ENCODE measurements around the gene C3orf20.
"Not testable (repeated sequence)": the region's sequence is repeated elsewhere in the genome, so short reads cannot be mapped to it uniquely, and the experiment has no call there.

C3orf20 gene

DNA sequence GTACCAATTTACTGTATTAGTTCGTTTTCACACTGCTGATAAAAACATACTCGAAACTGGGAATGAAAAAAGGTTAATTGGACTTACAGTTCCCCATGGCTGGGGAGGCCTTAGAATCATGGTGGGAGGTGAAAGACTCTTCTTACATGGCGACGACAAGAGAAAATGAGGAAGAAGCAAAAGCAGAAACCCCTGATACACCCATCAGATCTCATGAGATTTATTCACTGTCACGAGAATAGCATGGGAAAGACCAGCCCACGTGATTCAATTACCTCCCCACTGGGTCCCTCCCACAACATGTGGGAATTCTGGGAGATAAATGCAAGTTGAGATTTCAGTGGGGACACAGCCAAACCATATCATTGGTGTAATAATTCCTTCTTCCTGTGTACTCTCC is 69.6 kb downstream of the C3orf20 start:
- 94% methylated on average over 3 of the region's 6 CpGs for WGBS (ENCODE audit: insufficient coverage)
- Histone ChIP-seq H3K9me3 (ENCODE audit: control extremely low read depth in 1 of 5, control insufficient read depth in 4 of 5, insufficient read depth in 2 of 5, low read depth in 1 of 5, low read length in 4 of 5) (peaks cover 0 to 11% (median 2%) of the 10 kb centered on the region in 5 experiments), H3K27me3 (replicated peaks in 2 of 5; ENCODE audit: control insufficient read depth in 4 of 5, insufficient read depth in 5 of 5, low read length in 4 of 5) (no peaks in the 10 kb centered on the region), H3K36me3 (ENCODE audit: control insufficient read depth in 4 of 4, insufficient read depth in 4 of 4, low read length in 3 of 4) (no peaks in the 10 kb centered on the region), H3K4me3 (ENCODE audit: control insufficient read depth in 1 of 7, extremely low read depth in 1 of 7, insufficient read depth in 4 of 7, low read depth in 2 of 7, low read length in 6 of 7) (no peak overlapping the region), H3K4me1 (ENCODE audit: control extremely low read depth in 1 of 4, control insufficient read depth in 4 of 4, insufficient read depth in 4 of 4, low read length in 3 of 4) (no peaks in the 10 kb centered on the region), H3K27ac (ENCODE audit: insufficient read depth in 1 of 2, low read depth in 1 of 2, low read length in 2 of 2, poor library complexity in 1 of 2, severe bottlenecking in 2 of 2) (no peak overlapping the region)
- DNase-seq = no peak
- ChIA-PET CTCF (no interaction called here), POLR2A (no interaction called here)

DNA sequence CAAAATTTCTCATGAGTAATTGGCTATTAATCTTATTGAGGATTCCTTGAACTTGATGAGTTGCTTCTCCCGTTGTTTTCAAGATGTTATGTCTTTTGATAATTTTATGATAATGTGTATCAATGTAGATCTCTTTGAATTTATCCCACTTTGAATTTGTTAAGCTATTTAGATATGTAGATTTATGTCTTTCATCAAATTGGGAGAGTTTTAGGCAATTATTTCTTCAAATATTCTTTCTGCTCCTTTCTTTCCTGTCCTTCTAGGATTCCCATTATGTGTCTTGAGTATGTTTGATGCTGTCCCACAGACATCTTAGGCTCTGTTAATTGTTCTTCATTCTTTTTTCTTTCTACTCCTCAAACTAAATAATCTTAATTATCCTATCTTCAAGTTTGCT is 75.7 kb downstream of the C3orf20 start:
- DNase-seq = peak in 2 of 3 donors; percentile 9 to 16
- H3K4me1 ChIP-seq (ENCODE audit: control extremely low read depth in 1 of 4, control insufficient read depth in 4 of 4, insufficient read depth in 4 of 4, low read length in 3 of 4) = no peaks in the 10 kb centered on the region
- H3K27ac ChIP-seq (ENCODE audit: insufficient read depth in 1 of 2, low read depth in 1 of 2, low read length in 2 of 2, poor library complexity in 1 of 2, severe bottlenecking in 2 of 2) = no peak overlapping the region
- ChIA-PET CTCF (interaction anchor here (1.3 to 2.1 kb wide), 3 partner anchors 10 to 31 kb away, joined by 3 to 13 read pairs (median 4); no protein-coding TSS in a partner anchor), POLR2A (no interaction called here)
- H3K4me3 ChIP-seq (ENCODE audit: control insufficient read depth in 1 of 7, extremely low read depth in 1 of 7, insufficient read depth in 4 of 7, low read depth in 2 of 7, low read length in 6 of 7) = no peak overlapping the region
- no peaks in the 10 kb centered on the region for H3K36me3 ChIP-seq (ENCODE audit: control insufficient read depth in 4 of 4, insufficient read depth in 4 of 4, low read length in 3 of 4)
- H3K27me3 ChIP-seq (replicated peaks in 2 of 5; ENCODE audit: control insufficient read depth in 4 of 5, insufficient read depth in 5 of 5, low read length in 4 of 5) = no peaks in the 10 kb centered on the region
- peaks cover 0 to 11% (median 4%) of the 10 kb centered on the region in 5 experiments for H3K9me3 ChIP-seq (ENCODE audit: control extremely low read depth in 1 of 5, control insufficient read depth in 4 of 5, insufficient read depth in 2 of 5, low read depth in 1 of 5, low read length in 4 of 5)
- WGBS (ENCODE audit: insufficient coverage) = no CpG with 5 or more reads among the region's 1 CpG

DNA sequence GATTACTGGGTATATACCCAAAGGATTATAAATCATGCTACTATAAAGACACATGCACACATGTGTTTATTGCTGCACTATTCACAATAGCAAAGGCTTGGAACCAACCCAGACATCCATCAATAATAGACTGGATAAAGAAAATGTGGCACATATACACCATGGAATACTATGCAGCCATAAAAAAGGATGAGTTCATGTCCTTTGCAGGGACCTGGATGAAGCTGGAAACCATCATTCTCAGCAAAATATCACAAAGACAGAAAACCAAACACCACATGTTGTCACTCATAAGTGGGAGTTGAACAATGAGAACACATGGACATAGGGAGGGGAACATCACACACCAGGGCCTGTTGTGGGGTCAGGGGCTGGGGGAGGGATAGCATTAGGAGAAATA is 78.0 kb downstream of the C3orf20 start:
- POLR2A ChIA-PET; H3K4me3 ChIP-seq (ENCODE audit: control insufficient read depth in 1 of 7, extremely low read depth in 1 of 7, insufficient read depth in 4 of 7, low read depth in 2 of 7, low read length in 6 of 7); H3K4me1 ChIP-seq (ENCODE audit: control extremely low read depth in 1 of 4, control insufficient read depth in 4 of 4, insufficient read depth in 4 of 4, low read length in 3 of 4); DNase-seq; CTCF ChIA-PET; H3K27me3 ChIP-seq (replicated peaks in 2 of 5; ENCODE audit: control insufficient read depth in 4 of 5, insufficient read depth in 5 of 5, low read length in 4 of 5); H3K36me3 ChIP-seq (ENCODE audit: control insufficient read depth in 4 of 4, insufficient read depth in 4 of 4, low read length in 3 of 4); H3K27ac ChIP-seq (ENCODE audit: insufficient read depth in 1 of 2, low read depth in 1 of 2, low read length in 2 of 2, poor library complexity in 1 of 2, severe bottlenecking in 2 of 2): not testable (repeated sequence)
- peaks cover 0 to 11% (median 4%) of the 10 kb centered on the region in 5 experiments for H3K9me3 ChIP-seq (ENCODE audit: control extremely low read depth in 1 of 5, control insufficient read depth in 4 of 5, insufficient read depth in 2 of 5, low read depth in 1 of 5, low read length in 4 of 5)

DNA sequence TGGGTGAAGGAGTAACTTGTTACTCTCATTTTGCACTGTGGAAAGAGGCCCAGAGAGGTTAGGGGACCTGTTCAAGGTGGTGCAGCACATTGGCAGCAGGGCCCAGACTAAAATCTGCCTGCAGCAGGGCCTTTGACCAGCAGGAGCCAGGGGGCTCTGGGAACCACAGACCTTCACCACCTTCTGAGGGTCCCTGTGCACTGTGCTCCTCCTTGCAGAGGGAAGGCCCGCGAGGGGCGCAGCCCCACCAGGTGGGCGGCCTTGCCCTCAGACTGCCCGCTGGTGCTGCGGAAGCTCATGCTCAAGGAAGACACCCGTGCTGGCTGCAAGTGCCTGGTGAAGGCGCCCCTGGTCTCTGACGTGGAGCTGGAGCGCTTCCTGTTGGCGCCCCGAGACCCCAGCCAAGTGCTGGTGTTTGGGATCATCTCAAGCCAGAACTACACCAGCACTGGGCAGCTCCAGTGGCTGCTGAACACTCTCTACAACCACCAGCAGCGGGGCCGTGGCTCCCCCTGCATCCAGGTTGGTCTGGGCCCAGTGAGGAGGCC is 82.3 kb downstream of the C3orf20 start:
- 99% methylated on average over 14 of the region's 14 CpGs for WGBS (ENCODE audit: insufficient coverage)
- DNase-seq = no peak
- H3K4me1 ChIP-seq (ENCODE audit: control extremely low read depth in 1 of 4, control insufficient read depth in 4 of 4, insufficient read depth in 4 of 4, low read length in 3 of 4) = peaks cover 0 to 21% (median 15%) of the 10 kb centered on the region in 4 experiments
- H3K27me3 ChIP-seq (replicated peaks in 2 of 5; ENCODE audit: control insufficient read depth in 4 of 5, insufficient read depth in 5 of 5, low read length in 4 of 5) = no peaks in the 10 kb centered on the region
- CTCF ChIA-PET = interaction anchor here (1.1 kb wide), 1 partner anchor 77 kb away, joined by 3 read pairs; no protein-coding TSS in a partner anchor
- no peak overlapping the region for H3K27ac ChIP-seq (ENCODE audit: insufficient read depth in 1 of 2, low read depth in 1 of 2, low read length in 2 of 2, poor library complexity in 1 of 2, severe bottlenecking in 2 of 2)
- H3K36me3 ChIP-seq (ENCODE audit: control insufficient read depth in 4 of 4, insufficient read depth in 4 of 4, low read length in 3 of 4) = no peaks in the 10 kb centered on the region
- H3K4me3 ChIP-seq (ENCODE audit: control insufficient read depth in 1 of 7, extremely low read depth in 1 of 7, insufficient read depth in 4 of 7, low read depth in 2 of 7, low read length in 6 of 7) = no peak overlapping the region
- POLR2A ChIA-PET = no interaction called here
- H3K9me3 ChIP-seq (ENCODE audit: control extremely low read depth in 1 of 5, control insufficient read depth in 4 of 5, insufficient read depth in 2 of 5, low read depth in 1 of 5, low read length in 4 of 5) = no peaks in the 10 kb centered on the region

DNA sequence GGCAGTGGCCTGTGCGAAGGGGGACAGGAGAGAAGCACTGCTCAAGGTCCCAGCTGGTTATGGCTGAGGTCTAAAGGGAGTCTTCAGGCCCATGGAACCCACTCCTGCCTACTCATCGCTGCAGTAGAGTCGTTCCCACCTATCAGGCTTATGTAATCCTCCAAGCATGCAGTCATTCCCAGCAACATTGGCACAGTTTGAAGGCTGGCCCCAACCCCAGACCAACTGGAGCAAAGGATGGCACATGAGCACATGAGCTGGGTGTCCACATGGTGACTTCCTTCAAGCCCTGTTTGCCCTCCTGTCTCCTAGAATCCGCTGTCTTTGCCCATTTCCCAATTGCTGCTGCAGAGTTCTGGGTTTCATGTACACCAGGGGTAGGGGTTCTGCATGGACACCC is 83.4 kb downstream of the C3orf20 start:
- no peak overlapping the region for H3K27ac ChIP-seq (ENCODE audit: insufficient read depth in 1 of 2, low read depth in 1 of 2, low read length in 2 of 2, poor library complexity in 1 of 2, severe bottlenecking in 2 of 2)
- peaks cover 0 to 23% (median 16%) of the 10 kb centered on the region in 4 experiments for H3K4me1 ChIP-seq (ENCODE audit: control extremely low read depth in 1 of 4, control insufficient read depth in 4 of 4, insufficient read depth in 4 of 4, low read length in 3 of 4)
- H3K27me3 ChIP-seq (replicated peaks in 2 of 5; ENCODE audit: control insufficient read depth in 4 of 5, insufficient read depth in 5 of 5, low read length in 4 of 5) = no peaks in the 10 kb centered on the region
- H3K4me3 ChIP-seq (ENCODE audit: control insufficient read depth in 1 of 7, extremely low read depth in 1 of 7, insufficient read depth in 4 of 7, low read depth in 2 of 7, low read length in 6 of 7) = no peak overlapping the region
- H3K36me3 ChIP-seq (ENCODE audit: control insufficient read depth in 4 of 4, insufficient read depth in 4 of 4, low read length in 3 of 4) = no peaks in the 10 kb centered on the region
- WGBS (ENCODE audit: insufficient coverage) = 100% methylated on average over 3 of the region's 4 CpGs
- POLR2A ChIA-PET = no interaction called here
- CTCF ChIA-PET = interaction anchor here (0.9 to 1.1 kb wide), 2 partner anchors 19 to 78 kb away, joined by 3 read pairs; no protein-coding TSS in a partner anchor
- no peaks in the 10 kb centered on the region for H3K9me3 ChIP-seq (ENCODE audit: control extremely low read depth in 1 of 5, control insufficient read depth in 4 of 5, insufficient read depth in 2 of 5, low read depth in 1 of 5, low read length in 4 of 5)
- no peak for DNase-seq

DNA sequence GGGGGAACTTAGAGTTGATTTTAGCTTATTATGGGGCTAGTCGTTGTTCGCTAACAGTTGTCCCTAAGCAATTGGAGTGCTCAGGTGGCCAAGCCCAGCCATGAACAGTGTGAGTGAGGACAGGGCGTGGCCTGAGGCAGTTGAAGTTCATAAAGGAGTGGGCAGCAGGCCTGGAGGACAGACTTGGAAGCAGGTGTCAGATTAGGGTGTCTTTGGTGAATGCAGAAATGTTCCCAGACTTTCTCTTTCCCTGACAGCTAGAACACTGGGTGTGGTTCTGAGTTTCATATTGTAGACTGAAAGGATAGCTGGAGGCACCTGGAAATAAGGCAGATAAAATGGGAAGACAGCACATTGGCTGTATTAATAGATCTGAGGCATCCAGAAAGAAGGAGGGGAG is 84.0 kb downstream of the C3orf20 start:
- H3K27ac ChIP-seq (ENCODE audit: insufficient read depth in 1 of 2, low read depth in 1 of 2, low read length in 2 of 2, poor library complexity in 1 of 2, severe bottlenecking in 2 of 2) = no peak overlapping the region

DNA sequence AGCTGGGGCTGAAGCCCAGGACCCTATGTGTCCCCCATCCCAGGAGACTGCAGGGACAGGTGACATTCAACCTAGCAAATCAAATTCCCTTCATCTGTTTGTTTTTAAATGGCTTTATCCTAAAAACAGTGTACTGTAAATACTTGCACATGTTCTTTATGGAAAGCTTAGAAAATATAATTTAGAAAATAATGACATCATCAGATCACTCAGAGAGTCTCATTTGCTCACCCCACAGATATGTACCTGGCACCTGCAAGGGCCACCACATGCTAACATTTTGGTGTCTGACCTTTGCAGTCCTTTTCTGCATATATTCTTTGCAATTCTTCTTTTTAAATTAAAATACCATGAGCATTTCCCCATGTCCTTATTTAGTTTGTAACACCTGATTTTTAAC is 85.2 kb downstream of the C3orf20 start:
- Histone ChIP-seq H3K27me3 (replicated peaks in 2 of 5; ENCODE audit: control insufficient read depth in 4 of 5, insufficient read depth in 5 of 5, low read length in 4 of 5) (no peaks in the 10 kb centered on the region), H3K4me1 (ENCODE audit: control extremely low read depth in 1 of 4, control insufficient read depth in 4 of 4, insufficient read depth in 4 of 4, low read length in 3 of 4) (peaks cover 0 to 23% (median 16%) of the 10 kb centered on the region in 4 experiments), H3K4me3 (ENCODE audit: control insufficient read depth in 1 of 7, extremely low read depth in 1 of 7, insufficient read depth in 4 of 7, low read depth in 2 of 7, low read length in 6 of 7) (no peak overlapping the region), H3K9me3 (ENCODE audit: control extremely low read depth in 1 of 5, control insufficient read depth in 4 of 5, insufficient read depth in 2 of 5, low read depth in 1 of 5, low read length in 4 of 5) (no peaks in the 10 kb centered on the region), H3K36me3 (ENCODE audit: control insufficient read depth in 4 of 4, insufficient read depth in 4 of 4, low read length in 3 of 4) (no peaks in the 10 kb centered on the region), H3K27ac (ENCODE audit: insufficient read depth in 1 of 2, low read depth in 1 of 2, low read length in 2 of 2, poor library complexity in 1 of 2, severe bottlenecking in 2 of 2) (no peak overlapping the region)
- DNase-seq = no peak
- ChIA-PET POLR2A (no interaction called here), CTCF (interaction anchor here (1.8 to 1.9 kb wide), 2 partner anchors 10 to 14 kb away, joined by 4 to 13 read pairs; no protein-coding TSS in a partner anchor)

More for the DNA sequence above, 84.0 kb downstream of the C3orf20 start:
- Histone ChIP-seq H3K36me3 (ENCODE audit: control insufficient read depth in 4 of 4, insufficient read depth in 4 of 4, low read length in 3 of 4) (no peaks in the 10 kb centered on the region), H3K4me1 (ENCODE audit: control extremely low read depth in 1 of 4, control insufficient read depth in 4 of 4, insufficient read depth in 4 of 4, low read length in 3 of 4) (peaks cover 0 to 23% (median 16%) of the 10 kb centered on the region in 4 experiments), H3K27me3 (replicated peaks in 2 of 5; ENCODE audit: control insufficient read depth in 4 of 5, insufficient read depth in 5 of 5, low read length in 4 of 5) (no peaks in the 10 kb centered on the region), H3K4me3 (ENCODE audit: control insufficient read depth in 1 of 7, extremely low read depth in 1 of 7, insufficient read depth in 4 of 7, low read depth in 2 of 7, low read length in 6 of 7) (no peak overlapping the region), H3K9me3 (ENCODE audit: control extremely low read depth in 1 of 5, control insufficient read depth in 4 of 5, insufficient read depth in 2 of 5, low read depth in 1 of 5, low read length in 4 of 5) (no peaks in the 10 kb centered on the region)
- DNase-seq = no peak
- POLR2A ChIA-PET = no interaction called here
- WGBS (ENCODE audit: insufficient coverage) = 96% methylated on average over 3 of the region's 3 CpGs
- CTCF ChIA-PET = interaction anchor here (0.9 kb wide), 1 partner anchor 20 kb away, joined by 3 read pairs; no protein-coding TSS in a partner anchor

Measured in common myeloid progenitor, CD34-positive (primary cell).